ENCODE results near the gene ABCB8. TPM values are rescaled to one million over a fixed set of nuclear protein-coding genes. Genes with fewer than 3 reads are reported as not detected.
A peak's percentile ranks its signal among the peaks of the same experiment; 100 is the strongest.

Gene ABCB8
- total and polyA plus RNA-seq, 9 of the 15 experiments (the other 6 are each of a cell fraction or from before 2014, with no cell fraction given) = 7.6 to 106 (median 36.3) TPM

DNA sequence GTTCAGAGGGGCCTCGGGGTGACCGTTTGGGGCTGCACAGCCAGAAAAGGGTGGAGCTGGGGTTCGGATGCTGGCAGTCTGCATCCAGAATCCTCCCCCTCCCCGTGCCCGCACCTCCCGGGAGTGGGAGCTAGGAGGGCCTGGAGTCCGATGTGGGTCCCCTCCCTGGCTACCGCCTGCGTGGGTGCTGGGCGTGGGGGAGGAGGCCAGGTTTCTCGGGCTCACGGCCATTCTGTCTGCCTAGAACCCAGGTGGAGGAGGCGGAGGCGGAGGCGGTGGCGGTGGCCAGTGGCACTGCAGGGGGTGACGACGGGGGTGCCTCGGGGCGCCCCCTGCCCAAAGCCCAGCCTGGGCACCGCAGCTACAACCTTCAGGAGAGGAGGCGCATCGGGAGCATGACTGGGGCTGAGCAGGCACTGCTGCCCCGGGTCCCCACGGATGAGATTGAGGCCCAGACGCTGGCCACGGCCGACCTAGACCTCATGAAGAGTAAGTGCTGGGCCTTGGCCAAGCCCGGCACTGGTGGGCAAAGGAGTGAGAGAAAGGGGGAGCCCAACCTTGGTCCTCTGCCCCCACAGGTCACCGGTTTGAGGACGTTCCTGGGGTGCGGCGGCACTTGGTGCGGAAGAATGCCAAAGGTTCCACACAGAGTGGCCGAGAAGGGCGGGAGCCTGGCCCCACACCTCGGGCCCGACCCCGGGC lies 38.2 kb downstream of the ABCB8 start:
- no TSS peak for BruUV-seq (replicated peaks)
- H3K9me1 ChIP-seq (ENCODE audit: control insufficient read depth, insufficient read depth, low read length) = no peaks in the 10 kb centered on the region
- POLR2A ChIA-PET = interaction anchor here (0.7 to 5.0 kb wide), 4 partner anchors 12 to 35 kb away, joined by 3 to 24 read pairs (median 11); partner anchors contain the start of genes FASTK and TMUB1
- H3K9me3 ChIP-seq (replicated peaks; ENCODE audit: control insufficient read depth, insufficient read depth, low read depth, low read length) = no peaks in the 10 kb centered on the region
- intact Hi-C loops (cut with micrococcal nuclease) (no loop called here), in situ Hi-C loops (cut with MboI) (no loop called here)
- H3K4me3 ChIP-seq = no peak overlapping the region
- peaks cover 42% of the 10 kb centered on the region for H3K79me2 ChIP-seq (ENCODE audit: control insufficient read depth, insufficient read depth, low read length)
- no peak for FAIRE-seq
- peak overlapping the region in 1 of 2 experiments; percentile 52; a peak in 2 of 4 replicates for H3K9ac ChIP-seq (ENCODE audit: insufficient read depth in 1 of 2, low read depth in 2 of 2, low read length in 2 of 2)
- peaks cover 20 to 66% of the 10 kb centered on the region in 2 experiments for H3K4me1 ChIP-seq (replicated peaks in 1 of 2; ENCODE audit: control insufficient read depth in 2 of 2, insufficient read depth in 2 of 2, low read length in 2 of 2)
- WGBS (ENCODE audit: insufficient coverage, low coverage, missing lambda C conversion rate) = 94% methylated on average over 39 of the region's 39 CpGs
- no peak overlapping the region for H3K4me2 ChIP-seq (ENCODE audit: insufficient read depth, low read length)
- no peaks in the 10 kb centered on the region; the same call in 1 of the 2 replicates for H4K20me1 ChIP-seq (replicated peaks; ENCODE audit: control insufficient read depth, insufficient read depth, low read length)
- ATAC-seq = no peak
- DNase-seq (ENCODE audit: extremely low read depth in 1 of 4, low spot score in 3 of 4) = no peak
- CTCF ChIA-PET (ENCODE audit: low intra/inter-chr PET ratio) = no interaction called here
- peaks cover 91% of the 10 kb centered on the region for H3K36me3 ChIP-seq (ENCODE audit: control insufficient read depth, insufficient read depth, low read length)
- H3K27ac ChIP-seq (ENCODE audit: extremely low read depth, low read depth, low read length) = no peak overlapping the region
- no peak overlapping the region for H2AFZ ChIP-seq (ENCODE audit: low read depth, low read length)
- H3K27me3 ChIP-seq (ENCODE audit: control insufficient read depth in 2 of 2, insufficient read depth in 2 of 2, low read length in 2 of 2) = no peaks in the 10 kb centered on the region
- peak; percentile 27 for TF ChIP-seq PCBP1 (IDR thresholded peaks at IDR 0.05; ENCODE audit: low read depth, low read length, poor library complexity, severe bottlenecking)
- no peak for TF ChIP-seq KDM1A (IDR thresholded peaks at IDR 0.05)
- TF ChIP-seq, protein P1, sequence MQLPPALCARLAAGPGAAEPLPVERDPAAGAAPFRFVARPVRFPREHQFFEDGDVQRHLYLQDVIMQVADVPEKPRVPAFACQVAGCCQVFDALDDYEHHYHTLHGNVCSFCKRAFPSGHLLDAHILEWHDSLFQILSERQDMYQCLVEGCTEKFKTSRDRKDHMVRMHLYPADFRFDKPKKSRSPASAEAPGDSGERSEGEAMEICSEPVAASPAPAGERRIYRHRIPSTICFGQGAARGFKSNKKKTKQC (CRISPR knock-in tag; IDR thresholded peaks at IDR 0.05) = no peak
- no peak for TF ChIP-seq ZC3H4 (CRISPR knock-in tag; IDR thresholded peaks at IDR 0.05; ENCODE audit: borderline replicate concordance)
- no peak for TF ChIP-seq SRF (CRISPR knock-in tag; IDR thresholded peaks at IDR 0.05)
- TF ChIP-seq, protein P2, sequence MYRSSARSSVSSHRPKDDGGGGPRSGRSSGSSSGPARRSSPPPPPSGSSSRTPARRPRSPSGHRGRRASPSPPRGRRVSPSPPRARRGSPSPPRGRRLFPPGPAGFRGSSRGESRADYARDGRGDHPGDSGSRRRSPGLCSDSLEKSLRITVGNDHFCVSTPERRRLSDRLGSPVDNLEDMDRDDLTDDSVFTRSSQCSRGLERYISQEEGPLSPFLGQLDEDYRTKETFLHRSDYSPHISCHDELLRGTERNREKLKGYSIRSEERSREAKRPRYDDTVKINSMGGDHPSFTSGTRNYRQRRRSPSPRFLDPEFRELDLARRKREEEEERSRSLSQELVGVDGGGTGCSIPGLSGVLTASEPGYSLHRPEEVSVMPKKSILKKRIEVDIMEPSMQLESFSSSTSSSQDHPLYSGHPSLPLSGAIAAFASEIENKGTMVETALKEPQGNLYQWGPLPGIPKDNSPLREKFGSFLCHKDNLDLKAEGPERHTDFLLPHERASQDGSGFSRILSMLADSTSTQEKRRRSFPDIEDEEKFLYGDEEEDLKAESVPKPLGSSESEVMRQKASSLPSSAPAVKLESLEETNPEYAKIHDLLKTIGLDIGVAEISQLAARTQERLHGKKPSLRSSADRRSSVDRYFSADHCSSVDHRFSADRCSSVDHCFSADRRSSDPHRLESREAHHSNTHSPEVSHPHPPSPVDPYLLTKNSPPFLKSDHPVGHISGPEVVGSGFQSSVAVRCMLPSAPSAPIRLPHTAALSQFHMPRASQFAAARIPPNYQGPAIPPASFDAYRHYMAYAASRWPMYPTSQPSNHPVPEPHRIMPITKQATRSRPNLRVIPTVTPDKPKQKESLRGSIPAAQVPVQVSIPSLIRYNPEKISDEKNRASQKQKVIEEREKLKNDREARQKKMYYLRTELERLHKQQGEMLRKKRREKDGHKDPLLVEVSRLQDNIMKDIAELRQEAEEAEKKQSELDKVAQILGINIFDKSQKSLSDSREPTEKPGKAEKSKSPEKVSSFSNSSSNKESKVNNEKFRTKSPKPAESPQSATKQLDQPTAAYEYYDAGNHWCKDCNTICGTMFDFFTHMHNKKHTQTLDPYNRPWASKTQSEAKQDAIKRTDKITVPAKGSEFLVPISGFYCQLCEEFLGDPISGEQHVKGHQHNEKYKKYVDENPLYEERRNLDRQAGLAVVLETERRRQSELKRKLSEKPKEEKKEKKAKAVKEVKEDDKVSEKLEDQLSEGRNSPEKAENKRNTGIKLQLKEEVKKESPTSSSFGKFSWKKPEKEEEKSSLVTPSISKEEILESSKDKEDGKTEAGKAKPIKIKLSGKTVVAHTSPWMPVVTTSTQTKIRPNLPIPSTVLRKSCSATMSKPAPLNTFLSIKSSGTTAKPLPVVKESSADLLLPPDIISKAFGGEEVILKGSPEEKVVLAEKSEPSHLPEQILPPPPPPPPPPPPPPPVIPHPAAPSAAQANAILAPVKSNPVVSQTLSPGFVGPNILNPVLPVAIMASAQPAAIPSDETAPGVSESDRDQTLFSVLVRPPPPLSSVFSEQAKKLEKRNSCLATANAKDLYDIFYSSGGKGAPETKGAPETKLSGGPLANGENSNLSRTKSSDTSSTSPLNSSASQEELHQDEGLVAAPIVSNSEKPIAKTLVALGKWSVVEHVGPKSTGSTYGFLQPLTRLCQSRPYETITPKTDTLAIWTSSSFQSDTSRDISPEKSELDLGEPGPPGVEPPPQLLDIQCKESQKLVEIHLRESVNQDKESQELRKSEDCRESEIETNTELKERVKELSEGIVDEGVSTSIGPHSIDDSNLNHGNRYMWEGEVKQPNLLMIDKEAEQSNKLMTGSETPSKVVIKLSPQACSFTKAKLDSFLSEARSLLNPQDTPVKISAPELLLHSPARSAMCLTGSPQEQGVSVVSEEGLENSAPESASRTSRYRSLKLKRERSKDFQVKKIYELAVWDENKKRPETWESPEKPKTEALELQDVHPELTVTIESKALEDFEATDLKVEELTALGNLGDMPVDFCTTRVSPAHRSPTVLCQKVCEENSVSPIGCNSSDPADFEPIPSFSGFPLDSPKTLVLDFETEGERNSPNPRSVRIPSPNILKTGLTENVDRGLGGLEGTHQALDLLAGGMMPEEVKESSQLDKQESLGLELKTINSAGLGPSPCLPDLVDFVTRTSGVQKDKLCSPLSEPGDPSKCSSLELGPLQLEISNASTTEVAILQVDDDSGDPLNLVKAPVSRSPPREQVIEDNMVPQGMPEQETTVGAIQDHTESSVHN (IDR thresholded peaks at IDR 0.05; ENCODE audit: borderline replicate concordance in 1 of 2, low read depth in 1 of 2) = no peak
- peak; percentile 60 for TF ChIP-seq RBFOX2 (IDR thresholded peaks at IDR 0.05; ENCODE audit: low read depth, low read length)
- TF ChIP-seq RBM22 (IDR thresholded peaks at IDR 0.05; ENCODE audit: low read depth, low read length, poor library complexity, severe bottlenecking) = no peak
- no peak for TF ChIP-seq PTBP1 (IDR thresholded peaks at IDR 0.05; ENCODE audit: low read depth, low read length)
- TF ChIP-seq ZNF76 (CRISPR knock-in tag; IDR thresholded peaks at IDR 0.05; ENCODE audit: borderline replicate concordance) = no peak
- TF ChIP-seq ZBTB7A (IDR thresholded peaks at IDR 0.05; ENCODE audit: borderline replicate concordance, control insufficient read depth, low read depth, low read length) = no peak

Measured in K562 (cell line).